ENCODE results near the gene MYL3.

Gene MYL3

GRCh38 chr3:46858456-46858855, 4.8 kb downstream of the MYL3 start:
- no peak for DNase-seq
- no peaks in the 10 kb centered on the region for H3K79me2 ChIP-seq (ENCODE audit: low read length)
- H3K27ac ChIP-seq (ENCODE audit: low read length), result no peak overlapping the region
- H4K20me1 ChIP-seq (ENCODE audit: insufficient read depth, low read length), result no peaks in the 10 kb centered on the region
- no peak overlapping the region for H3K4me2 ChIP-seq (ENCODE audit: low read depth, low read length)
- no peaks in the 10 kb centered on the region for H3K36me3 ChIP-seq (replicated peaks; ENCODE audit: insufficient read depth, low read length)
- H3K9me3 ChIP-seq (replicated peaks; ENCODE audit: insufficient read depth, low read length), result no peaks in the 10 kb centered on the region
- H3K4me3 ChIP-seq (ENCODE audit: low read length), result no peak overlapping the region
- no peaks in the 10 kb centered on the region for H3F3A ChIP-seq (ENCODE audit: insufficient read depth, low read length)
- no peaks in the 10 kb centered on the region; the same call in none of the 2 replicates for H3K27me3 ChIP-seq (replicated peaks; ENCODE audit: insufficient read depth, low read length)
- no peaks in the 10 kb centered on the region for H3K9me2 ChIP-seq (replicated peaks; ENCODE audit: insufficient read depth, low read length)
- H3K4me1 ChIP-seq (ENCODE audit: low read length), result no peaks in the 10 kb centered on the region
- TF ChIP-seq EZH2phosphoT487 (IDR thresholded peaks at IDR 0.05; ENCODE audit: low read length), result no peak
- TF ChIP-seq CTCF (IDR thresholded peaks at IDR 0.05; ENCODE audit: low read length), result no peak
- no peak for TF ChIP-seq EZH2 (optimal IDR thresholded peaks at IDR 0.05; ENCODE audit: low read depth, low read length)
- no peak overlapping the region for H3K9ac ChIP-seq (ENCODE audit: low read length)
- no peak overlapping the region for H2AFZ ChIP-seq (ENCODE audit: low read length)

GRCh38 chr3:46857485-46858341, 5.5 kb downstream of the MYL3 start:
- H3K9ac ChIP-seq (ENCODE audit: low read length), result no peak overlapping the region
- no peak overlapping the region for H3K4me2 ChIP-seq (ENCODE audit: low read depth, low read length)
- H3K4me3 ChIP-seq (ENCODE audit: low read length), result no peak overlapping the region
- no peaks in the 10 kb centered on the region for H3K9me3 ChIP-seq (replicated peaks; ENCODE audit: insufficient read depth, low read length)
- TF ChIP-seq CTCF (IDR thresholded peaks at IDR 0.05; ENCODE audit: low read length), result no peak
- no peak for TF ChIP-seq EZH2phosphoT487 (IDR thresholded peaks at IDR 0.05; ENCODE audit: low read length)
- no peak for TF ChIP-seq EZH2 (optimal IDR thresholded peaks at IDR 0.05; ENCODE audit: low read depth, low read length)
- H3K79me2 ChIP-seq (ENCODE audit: low read length), result no peaks in the 10 kb centered on the region
- no peaks in the 10 kb centered on the region for H3K9me2 ChIP-seq (replicated peaks; ENCODE audit: insufficient read depth, low read length)
- H3K4me1 ChIP-seq (ENCODE audit: low read length), result no peaks in the 10 kb centered on the region
- no peaks in the 10 kb centered on the region for H4K20me1 ChIP-seq (ENCODE audit: insufficient read depth, low read length)
- H2AFZ ChIP-seq (ENCODE audit: low read length), result no peak overlapping the region
- H3F3A ChIP-seq (ENCODE audit: insufficient read depth, low read length), result no peaks in the 10 kb centered on the region
- DNase-seq, result no peak
- H3K27ac ChIP-seq (ENCODE audit: low read length), result no peak overlapping the region
- no peaks in the 10 kb centered on the region for H3K36me3 ChIP-seq (replicated peaks; ENCODE audit: insufficient read depth, low read length)
- no peaks in the 10 kb centered on the region; the same call in none of the 2 replicates for H3K27me3 ChIP-seq (replicated peaks; ENCODE audit: insufficient read depth, low read length)

DNA sequence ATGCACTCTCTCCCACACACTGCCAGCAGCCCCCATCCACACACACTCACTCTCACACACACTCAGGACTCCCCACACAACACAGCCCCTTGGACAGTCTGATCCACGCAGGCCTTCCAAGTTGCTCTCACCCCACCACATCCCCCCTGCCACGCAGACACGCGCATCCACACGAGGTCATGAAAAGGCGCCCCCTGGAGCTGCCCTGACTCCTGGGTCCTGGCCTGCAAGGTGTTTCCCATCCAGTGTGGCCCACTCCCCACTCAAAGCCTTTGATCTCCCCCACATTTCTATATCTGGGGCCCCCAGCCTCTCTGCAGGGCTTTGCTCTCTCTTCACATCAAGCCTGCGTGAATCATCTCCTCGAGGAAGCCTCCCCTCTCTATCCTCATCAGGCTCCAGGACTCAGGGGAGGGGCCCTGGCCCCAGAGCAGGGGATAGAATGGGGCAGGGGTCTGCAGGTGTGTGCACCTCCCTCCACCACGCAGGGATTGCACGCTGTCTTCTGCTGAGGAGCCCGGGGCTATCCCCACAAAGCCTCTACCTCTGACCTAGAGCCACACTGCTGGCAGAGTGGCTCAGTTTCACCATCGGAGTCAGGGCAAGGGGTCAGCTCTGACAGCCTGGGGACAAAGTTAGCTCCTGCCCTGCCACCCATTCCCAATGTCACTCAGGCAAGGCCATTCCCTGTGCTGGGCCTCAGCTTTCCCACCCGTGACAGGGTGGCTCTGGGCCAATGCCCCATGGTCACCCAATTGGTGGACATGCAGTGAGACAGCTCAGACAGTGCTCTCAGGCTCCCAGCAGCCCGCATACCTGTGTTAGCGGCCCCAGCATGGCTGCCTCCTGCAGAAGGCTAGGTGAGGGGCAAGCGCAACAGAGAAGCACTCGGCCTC, 6.4 kb downstream of the MYL3 start:
- no peak overlapping the region for H2AFZ ChIP-seq (ENCODE audit: low read length)
- H3K27me3 ChIP-seq (replicated peaks; ENCODE audit: insufficient read depth, low read length), result no peaks in the 10 kb centered on the region; the same call in none of the 2 replicates
- no peak overlapping the region for H3K27ac ChIP-seq (ENCODE audit: low read length)
- H3K36me3 ChIP-seq (replicated peaks; ENCODE audit: insufficient read depth, low read length), result no peaks in the 10 kb centered on the region
- DNase-seq, result no peak
- no peaks in the 10 kb centered on the region for H3K4me1 ChIP-seq (ENCODE audit: low read length)
- no peak for TF ChIP-seq EZH2 (optimal IDR thresholded peaks at IDR 0.05; ENCODE audit: low read depth, low read length)
- TF ChIP-seq EZH2phosphoT487 (IDR thresholded peaks at IDR 0.05; ENCODE audit: low read length), result no peak
- no peak for TF ChIP-seq CTCF (IDR thresholded peaks at IDR 0.05; ENCODE audit: low read length)
- H3K9ac ChIP-seq (ENCODE audit: low read length), result no peak overlapping the region
- no peak overlapping the region for H3K4me2 ChIP-seq (ENCODE audit: low read depth, low read length)
- H3K4me3 ChIP-seq (ENCODE audit: low read length), result no peak overlapping the region
- no peaks in the 10 kb centered on the region for H3K9me2 ChIP-seq (replicated peaks; ENCODE audit: insufficient read depth, low read length)
- no peaks in the 10 kb centered on the region for H3K9me3 ChIP-seq (replicated peaks; ENCODE audit: insufficient read depth, low read length)
- no peaks in the 10 kb centered on the region for H3K79me2 ChIP-seq (ENCODE audit: low read length)
- H4K20me1 ChIP-seq (ENCODE audit: insufficient read depth, low read length), result no peaks in the 10 kb centered on the region
- no peaks in the 10 kb centered on the region for H3F3A ChIP-seq (ENCODE audit: insufficient read depth, low read length)
